Adipocyte (in vitro differentiated cells): Measurements from ENCODE around the gene ADRB2.
A peak's percentile ranks its signal among the peaks of the same experiment; 100 is the strongest.

Experiments
- DNase-seq: peaks from one replicate; pipeline ENCODE4 v3.0.0-alpha.2; 2015; ENCODE audit warnings: low read depth
- H3K27me3 ChIP-seq: replicated peaks from 2 replicates; pipeline ENCODE4 v1.7.0; 2013; ENCODE audit warnings: mild to moderate bottlenecking, low read length, moderate library complexity; ENCODE audit not compliant: control insufficient read depth, insufficient read depth
- H3K36me3 ChIP-seq: 2 replicates; pipeline ENCODE4 v1.7.0; 2013; ENCODE audit warnings: low read length, mild to moderate bottlenecking, moderate library complexity; ENCODE audit not compliant: control insufficient read depth, insufficient read depth, severe bottlenecking
- H3K4me1 ChIP-seq: 2 replicates; pipeline ENCODE4 v1.7.0; 2013; ENCODE audit warnings: mild to moderate bottlenecking, low read length, moderate library complexity; ENCODE audit not compliant: control insufficient read depth, insufficient read depth
- H3K4me3 ChIP-seq: 2 replicates; pipeline ENCODE4 v1.7.0; 2013; ENCODE audit warnings: mild to moderate bottlenecking, low read length, moderate library complexity
- H3K9ac ChIP-seq: 2 replicates; pipeline ENCODE4 v1.7.0; 2013; ENCODE audit warnings: mild to moderate bottlenecking, low read length, moderate library complexity
- H3K9me3 ChIP-seq: 2 replicates; pipeline ENCODE4 v1.7.0; 2013; ENCODE audit warnings: mild to moderate bottlenecking, low read length, moderate library complexity; ENCODE audit not compliant: control insufficient read depth

ADRB2 gene

DNA sequence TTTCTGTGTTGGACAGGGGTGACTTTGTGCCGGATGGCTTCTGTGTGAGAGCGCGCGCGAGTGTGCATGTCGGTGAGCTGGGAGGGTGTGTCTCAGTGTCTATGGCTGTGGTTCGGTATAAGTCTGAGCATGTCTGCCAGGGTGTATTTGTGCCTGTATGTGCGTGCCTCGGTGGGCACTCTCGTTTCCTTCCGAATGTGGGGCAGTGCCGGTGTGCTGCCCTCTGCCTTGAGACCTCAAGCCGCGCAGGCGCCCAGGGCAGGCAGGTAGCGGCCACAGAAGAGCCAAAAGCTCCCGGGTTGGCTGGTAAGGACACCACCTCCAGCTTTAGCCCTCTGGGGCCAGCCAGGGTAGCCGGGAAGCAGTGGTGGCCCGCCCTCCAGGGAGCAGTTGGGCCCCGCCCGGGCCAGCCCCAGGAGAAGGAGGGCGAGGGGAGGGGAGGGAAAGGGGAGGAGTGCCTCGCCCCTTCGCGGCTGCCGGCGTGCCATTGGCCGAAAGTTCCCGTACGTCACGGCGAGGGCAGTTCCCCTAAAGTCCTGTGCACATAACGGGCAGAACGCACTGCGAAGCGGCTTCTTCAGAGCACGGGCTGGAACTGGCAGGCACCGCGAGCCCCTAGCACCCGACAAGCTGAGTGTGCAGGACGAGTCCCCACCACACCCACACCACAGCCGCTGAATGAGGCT, at the start of gene ADRB2:
ADRB2 (plus strand) TSS at position 559 of the 686 bp plus-strand sequence. CDS start 221 bp downstream, outside the sequence.
- peak within 1 kb of the TSS; percentile 74 for H3K9ac ChIP-seq
- H3K4me1 ChIP-seq, result peaks cover 21% of the 10 kb centered on the region
- peak within 1 kb of the TSS; percentile 87 for H3K4me3 ChIP-seq
- no peaks in the 10 kb centered on the region for H3K9me3 ChIP-seq
- H3K27me3 ChIP-seq, result no peaks in the 10 kb centered on the region
- no peaks in the 10 kb centered on the region for H3K36me3 ChIP-seq
- peak; percentile 95 for DNase-seq

- Histone ChIP-seq H3K4me3 (no peak overlapping the region), H3K36me3 (no peaks in the 10 kb centered on the region), H3K9me3 (no peaks in the 10 kb centered on the region), H3K4me1 (peaks cover 4% of the 10 kb centered on the region), H3K9ac (no peak overlapping the region), H3K27me3 (no peaks in the 10 kb centered on the region)
- peak; percentile 65 for DNase-seq
Observed at GRCh38 chr5:148776780-148777179, 49.6 kb upstream of the ADRB2 start.

DNA sequence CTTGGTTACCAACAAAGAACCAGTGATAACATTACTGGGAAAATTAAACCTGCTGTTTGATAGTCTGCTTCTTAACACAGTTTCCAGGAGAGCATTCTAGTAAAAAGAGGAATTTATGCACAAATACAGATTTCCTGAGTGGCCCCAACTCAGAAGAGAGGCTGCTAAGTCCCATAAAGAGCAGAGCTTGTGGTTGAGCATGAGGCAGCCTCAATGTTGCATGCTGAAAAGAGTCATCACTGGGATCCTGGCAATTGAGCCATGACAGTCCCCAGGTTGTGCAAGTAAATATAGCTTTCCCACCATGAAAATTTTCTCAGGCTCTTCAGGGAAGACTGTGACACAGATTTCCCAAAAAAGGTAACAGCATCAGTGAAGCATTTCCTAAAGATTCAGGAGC, 47.5 kb upstream of the ADRB2 start:
- Histone ChIP-seq H3K4me3 (no peak overlapping the region), H3K27me3 (no peaks in the 10 kb centered on the region), H3K4me1 (peaks cover 4% of the 10 kb centered on the region), H3K9me3 (no peaks in the 10 kb centered on the region), H3K36me3 (no peaks in the 10 kb centered on the region), H3K9ac (no peak overlapping the region)
- no peak for DNase-seq

GRCh38 chr5:148780711-148781110, 45.7 kb upstream of the ADRB2 start:
- H3K36me3 ChIP-seq, result no peaks in the 10 kb centered on the region
- H3K9ac ChIP-seq, result no peak overlapping the region
- peaks cover 4% of the 10 kb centered on the region for H3K4me1 ChIP-seq
- H3K9me3 ChIP-seq, result no peaks in the 10 kb centered on the region
- H3K27me3 ChIP-seq, result no peaks in the 10 kb centered on the region
- H3K4me3 ChIP-seq, result no peak overlapping the region
- no peak for DNase-seq

- Histone ChIP-seq H3K9me3 (no peaks in the 10 kb centered on the region), H3K9ac (no peak overlapping the region), H3K36me3 (no peaks in the 10 kb centered on the region), H3K4me3 (no peak overlapping the region), H3K4me1 (peaks cover 8% of the 10 kb centered on the region), H3K27me3 (no peaks in the 10 kb centered on the region)
- no peak for DNase-seq
Observed at GRCh38 chr5:148781766-148782165, 44.6 kb upstream of the ADRB2 start.

DNA sequence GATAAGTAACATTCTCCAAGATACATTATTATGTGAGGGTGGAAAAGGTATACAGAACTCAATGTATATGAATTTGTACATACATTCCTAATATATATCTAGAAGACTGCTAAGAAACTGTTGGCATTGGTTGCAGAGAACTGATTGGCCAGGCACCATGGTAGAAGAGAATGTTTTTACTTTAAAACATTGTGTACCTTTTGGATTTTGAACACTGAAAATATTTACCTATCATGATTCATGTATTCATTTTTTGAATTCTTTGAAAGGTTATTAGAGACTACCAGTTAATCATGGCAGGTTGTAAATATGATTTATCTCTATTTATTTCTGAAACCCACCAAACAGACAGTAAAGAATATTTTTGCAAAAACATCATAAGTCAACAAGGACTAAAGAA, 41.2 kb upstream of the ADRB2 start:
- Histone ChIP-seq H3K4me1 (peaks cover 6% of the 10 kb centered on the region), H3K9ac (no peak overlapping the region), H3K4me3 (no peak overlapping the region), H3K36me3 (no peaks in the 10 kb centered on the region), H3K9me3 (no peaks in the 10 kb centered on the region), H3K27me3 (no peaks in the 10 kb centered on the region)
- DNase-seq, result no peak

DNA sequence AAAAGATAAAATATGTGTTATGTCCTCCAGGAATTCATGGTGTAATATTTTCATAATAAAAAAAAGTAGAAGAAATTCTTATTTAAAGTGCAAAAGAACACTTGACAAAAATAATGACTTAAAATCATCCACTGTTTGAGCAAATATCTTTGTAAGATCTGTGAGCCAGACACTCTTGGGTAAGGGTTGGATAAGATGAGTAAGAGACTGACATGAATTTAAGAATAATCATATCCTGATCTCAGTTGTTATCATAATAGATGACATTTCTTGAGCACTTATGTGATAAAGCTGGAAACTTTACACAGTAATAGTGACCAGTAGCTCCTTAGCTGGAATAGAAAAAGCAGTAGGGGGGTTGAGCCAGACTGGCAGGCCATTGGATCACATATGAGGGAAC, 40.0 kb upstream of the ADRB2 start:
- DNase-seq, result no peak
- H3K4me1 ChIP-seq, result peaks cover 11% of the 10 kb centered on the region
- no peak overlapping the region for H3K4me3 ChIP-seq
- no peaks in the 10 kb centered on the region for H3K27me3 ChIP-seq
- no peak overlapping the region for H3K9ac ChIP-seq
- H3K9me3 ChIP-seq, result no peaks in the 10 kb centered on the region
- no peaks in the 10 kb centered on the region for H3K36me3 ChIP-seq

DNA sequence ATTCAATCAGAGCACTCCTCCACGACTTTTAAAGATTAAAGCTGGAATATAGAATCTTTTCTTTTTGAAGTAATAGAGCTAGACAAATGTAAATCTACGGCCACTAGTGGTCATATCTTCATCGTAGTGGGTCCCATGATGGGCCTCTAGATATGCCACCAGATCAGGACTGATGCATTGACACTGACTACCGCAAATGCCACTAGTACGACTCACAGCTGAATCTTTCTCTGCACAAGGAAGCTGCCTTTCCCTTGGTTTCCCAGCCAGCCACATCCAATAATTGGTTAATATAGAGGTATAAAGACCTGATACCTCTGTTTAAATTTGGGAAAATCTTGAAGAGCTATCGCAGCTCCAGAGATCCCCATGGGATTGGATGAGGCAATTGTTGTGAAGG, 37.8 kb upstream of the ADRB2 start:
- no peaks in the 10 kb centered on the region for H3K9me3 ChIP-seq
- H3K4me1 ChIP-seq, result peaks cover 23% of the 10 kb centered on the region
- H3K4me3 ChIP-seq, result no peak overlapping the region
- H3K9ac ChIP-seq, result no peak overlapping the region
- DNase-seq, result no peak
- H3K27me3 ChIP-seq, result no peaks in the 10 kb centered on the region
- H3K36me3 ChIP-seq, result no peaks in the 10 kb centered on the region

DNA sequence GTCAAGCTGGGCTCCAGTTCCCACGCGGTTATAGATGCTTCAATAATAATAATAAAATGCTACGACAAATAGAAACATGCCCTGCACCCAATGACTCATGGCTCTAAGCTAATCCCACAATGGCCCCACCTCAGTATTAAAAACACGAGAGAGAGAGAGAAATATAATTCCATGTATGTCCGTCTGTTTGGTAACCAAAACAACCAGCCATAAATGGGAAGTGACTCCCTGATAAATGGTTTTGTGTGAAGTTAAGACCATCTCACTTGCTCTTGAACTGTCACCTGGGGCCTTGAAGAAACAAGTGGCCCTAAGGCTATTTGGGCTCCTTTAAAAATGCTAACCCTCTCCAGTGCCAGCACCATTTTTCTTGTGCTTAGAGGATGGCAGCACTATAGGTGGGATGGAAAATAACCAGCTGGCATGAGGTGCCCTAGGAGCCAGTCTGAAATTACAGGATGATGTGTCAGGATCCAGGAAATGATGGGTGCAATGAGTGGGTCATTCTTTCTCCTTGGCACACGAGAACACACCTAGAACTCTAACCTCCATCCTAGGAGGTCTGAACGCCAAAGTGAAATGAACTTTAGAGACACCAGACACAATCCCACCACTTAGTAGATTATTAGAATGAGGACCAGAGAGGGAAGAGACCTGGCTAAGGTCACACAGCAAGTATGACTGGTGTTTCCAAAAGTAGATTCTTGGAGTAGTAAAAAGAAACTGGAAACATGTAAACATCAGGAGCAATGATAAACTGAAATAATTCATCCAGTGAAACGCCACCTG, 35.7 kb upstream of the ADRB2 start:
- Histone ChIP-seq H3K4me3 (no peak overlapping the region), H3K9ac (no peak overlapping the region), H3K9me3 (peaks cover 5% of the 10 kb centered on the region), H3K27me3 (no peaks in the 10 kb centered on the region), H3K36me3 (no peaks in the 10 kb centered on the region), H3K4me1 (peaks cover 29% of the 10 kb centered on the region)
- no peak for DNase-seq

DNA sequence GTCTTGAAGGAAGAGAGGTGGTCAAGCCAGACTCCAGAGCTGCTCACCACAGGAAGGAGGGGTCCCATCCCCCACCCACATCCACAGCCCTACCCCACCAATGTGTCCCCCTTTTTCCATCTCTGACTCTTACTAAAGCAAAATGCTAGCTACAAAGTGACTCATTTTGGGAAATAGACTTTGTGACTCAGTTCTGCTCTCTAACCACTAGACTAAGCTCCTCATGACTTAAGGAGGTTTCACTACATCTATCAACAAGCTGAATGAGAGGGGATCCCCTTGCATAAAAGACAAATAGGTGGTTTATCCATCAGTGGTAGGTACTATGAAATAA, 35.1 kb upstream of the ADRB2 start:
- H3K9ac ChIP-seq, result no peak overlapping the region
- H3K4me1 ChIP-seq, result peaks cover 29% of the 10 kb centered on the region
- no peak overlapping the region for H3K4me3 ChIP-seq
- no peaks in the 10 kb centered on the region for H3K27me3 ChIP-seq
- H3K9me3 ChIP-seq, result peaks cover 5% of the 10 kb centered on the region
- DNase-seq, result no peak
- H3K36me3 ChIP-seq, result no peaks in the 10 kb centered on the region

GRCh38 chr5:148791696-148792095, 34.7 kb upstream of the ADRB2 start:
- Histone ChIP-seq H3K36me3 (no peaks in the 10 kb centered on the region), H3K9me3 (peaks cover 5% of the 10 kb centered on the region), H3K9ac (no peak overlapping the region), H3K4me1 (peaks cover 25% of the 10 kb centered on the region), H3K27me3 (no peaks in the 10 kb centered on the region), H3K4me3 (no peak overlapping the region)
- DNase-seq, result no peak
